ENCODE measurements around the gene KIAA2012.

KIAA2012 gene

GRCh38 chr2:202115479-202115971, 42.5 kb downstream of the KIAA2012 start:
- H3K4me3 ChIP-seq (ENCODE audit: low read depth in 1 of 2, low read length in 2 of 2), result no peak overlapping the region
- no peaks in the 10 kb centered on the region for H3K9me3 ChIP-seq (ENCODE audit: insufficient read depth, low read length, severe bottlenecking)
- ATAC-seq (ENCODE audit: insufficient read depth, low read depth), result no peak
- peaks cover 11% of the 10 kb centered on the region for H3K27me3 ChIP-seq (ENCODE audit: insufficient read depth, low read length, poor library complexity)
- no peaks in the 10 kb centered on the region for H3K79me2 ChIP-seq (ENCODE audit: insufficient read depth, low read length)
- no peak overlapping the region for H3K27ac ChIP-seq (ENCODE audit: low read length)
- DNase-seq, result no peak
- H4K20me1 ChIP-seq (ENCODE audit: insufficient read depth, low read length), result no peaks in the 10 kb centered on the region
- H3K4me2 ChIP-seq (ENCODE audit: insufficient read depth, low read length), result no peak overlapping the region
- TF ChIP-seq EZH2 (IDR thresholded peaks at IDR 0.05; ENCODE audit: borderline replicate concordance, low read depth, low read length, severe bottlenecking), result no peak
- TF ChIP-seq CTCF (IDR thresholded peaks at IDR 0.05; ENCODE audit: borderline replicate concordance, extremely low read depth, low read length, poor library complexity, severe bottlenecking), result no peak
- no peaks in the 10 kb centered on the region for H3K4me1 ChIP-seq (ENCODE audit: insufficient read depth, low read length)
- no peak overlapping the region for H2AFZ ChIP-seq (ENCODE audit: low read depth, low read length)
- no peak overlapping the region for H3K9ac ChIP-seq (ENCODE audit: low read depth, low read length)
- H3K36me3 ChIP-seq (ENCODE audit: insufficient read depth, low read length), result no peaks in the 10 kb centered on the region

- Histone ChIP-seq H3K27me3 (ENCODE audit: insufficient read depth, low read length, poor library complexity) (peaks cover 8% of the 10 kb centered on the region), H3K79me2 (ENCODE audit: insufficient read depth, low read length) (no peaks in the 10 kb centered on the region), H3K4me1 (ENCODE audit: insufficient read depth, low read length) (no peaks in the 10 kb centered on the region), H4K20me1 (ENCODE audit: insufficient read depth, low read length) (no peaks in the 10 kb centered on the region), H3K9ac (ENCODE audit: low read depth, low read length) (no peak overlapping the region), H3K4me3 (ENCODE audit: low read depth in 1 of 2, low read length in 2 of 2) (no peak overlapping the region), H3K36me3 (ENCODE audit: insufficient read depth, low read length) (no peaks in the 10 kb centered on the region), H3K9me3 (ENCODE audit: insufficient read depth, low read length, severe bottlenecking) (no peaks in the 10 kb centered on the region), H2AFZ (ENCODE audit: low read depth, low read length) (no peak overlapping the region), H3K27ac (ENCODE audit: low read length) (no peak overlapping the region), H3K4me2 (ENCODE audit: insufficient read depth, low read length) (no peak overlapping the region)
- ATAC-seq (ENCODE audit: insufficient read depth, low read depth) (no peak), DNase-seq (no peak)
- TF ChIP-seq EZH2 (IDR thresholded peaks at IDR 0.05; ENCODE audit: borderline replicate concordance, low read depth, low read length, severe bottlenecking), result no peak
- no peak for TF ChIP-seq CTCF (IDR thresholded peaks at IDR 0.05; ENCODE audit: borderline replicate concordance, extremely low read depth, low read length, poor library complexity, severe bottlenecking)
Measured at GRCh38 chr2:202116691-202117090, 43.6 kb downstream of the KIAA2012 start.

GRCh38 chr2:202118168-202118567, 45.1 kb downstream of the KIAA2012 start:
- H3K79me2 ChIP-seq (ENCODE audit: insufficient read depth, low read length), result no peaks in the 10 kb centered on the region
- DNase-seq, result no peak
- H3K4me1 ChIP-seq (ENCODE audit: insufficient read depth, low read length), result no peaks in the 10 kb centered on the region
- no peak for TF ChIP-seq EZH2 (IDR thresholded peaks at IDR 0.05; ENCODE audit: borderline replicate concordance, low read depth, low read length, severe bottlenecking)
- no peak for TF ChIP-seq CTCF (IDR thresholded peaks at IDR 0.05; ENCODE audit: borderline replicate concordance, extremely low read depth, low read length, poor library complexity, severe bottlenecking)
- H4K20me1 ChIP-seq (ENCODE audit: insufficient read depth, low read length), result no peaks in the 10 kb centered on the region
- H3K4me3 ChIP-seq (ENCODE audit: low read depth in 1 of 2, low read length in 2 of 2), result no peak overlapping the region
- no peak overlapping the region for H2AFZ ChIP-seq (ENCODE audit: low read depth, low read length)
- ATAC-seq (ENCODE audit: insufficient read depth, low read depth), result no peak
- no peaks in the 10 kb centered on the region for H3K36me3 ChIP-seq (ENCODE audit: insufficient read depth, low read length)
- H3K27ac ChIP-seq (ENCODE audit: low read length), result no peak overlapping the region
- H3K9ac ChIP-seq (ENCODE audit: low read depth, low read length), result no peak overlapping the region
- H3K9me3 ChIP-seq (ENCODE audit: insufficient read depth, low read length, severe bottlenecking), result no peaks in the 10 kb centered on the region
- H3K4me2 ChIP-seq (ENCODE audit: insufficient read depth, low read length), result no peak overlapping the region
- peaks cover 6% of the 10 kb centered on the region for H3K27me3 ChIP-seq (ENCODE audit: insufficient read depth, low read length, poor library complexity)

- no peaks in the 10 kb centered on the region for H3K9me3 ChIP-seq (ENCODE audit: insufficient read depth, low read length, severe bottlenecking)
- H3K4me3 ChIP-seq (ENCODE audit: low read depth in 1 of 2, low read length in 2 of 2), result no peak overlapping the region
- no peak overlapping the region for H3K9ac ChIP-seq (ENCODE audit: low read depth, low read length)
- H3K4me2 ChIP-seq (ENCODE audit: insufficient read depth, low read length), result no peak overlapping the region
- ATAC-seq (ENCODE audit: insufficient read depth, low read depth) (no peak), DNase-seq (no peak)
- TF ChIP-seq CTCF (IDR thresholded peaks at IDR 0.05; ENCODE audit: borderline replicate concordance, extremely low read depth, low read length, poor library complexity, severe bottlenecking) (no peak), EZH2 (IDR thresholded peaks at IDR 0.05; ENCODE audit: borderline replicate concordance, low read depth, low read length, severe bottlenecking) (no peak)
- no peaks in the 10 kb centered on the region for H4K20me1 ChIP-seq (ENCODE audit: insufficient read depth, low read length)
- no peak overlapping the region for H3K27ac ChIP-seq (ENCODE audit: low read length)
- H3K79me2 ChIP-seq (ENCODE audit: insufficient read depth, low read length), result no peaks in the 10 kb centered on the region
- H2AFZ ChIP-seq (ENCODE audit: low read depth, low read length), result no peak overlapping the region
- no peaks in the 10 kb centered on the region for H3K27me3 ChIP-seq (ENCODE audit: insufficient read depth, low read length, poor library complexity)
- no peaks in the 10 kb centered on the region for H3K36me3 ChIP-seq (ENCODE audit: insufficient read depth, low read length)
- no peaks in the 10 kb centered on the region for H3K4me1 ChIP-seq (ENCODE audit: insufficient read depth, low read length)
Measured at GRCh38 chr2:202120828-202121227, 47.8 kb downstream of the KIAA2012 start.

All from DND-41 (cell line).